NT2/D1 (cell line): ENCODE results near the gene KCNQ5.

ENCODE experiments used
- DNase-seq: peaks from one replicate; pipeline ENCODE4 v3.0.0-alpha.2; 2011; ENCODE audit warnings: low read depth, low spot score
- H3K27me3 ChIP-seq: 2 replicates; pipeline ENCODE4 v1.6.0; 2011; ENCODE audit warnings: mild to moderate bottlenecking; ENCODE audit not compliant: insufficient read length, insufficient read depth
- H3K36me3 ChIP-seq: 2 replicates; pipeline ENCODE4 v1.6.1; 2011; ENCODE audit warnings: mild to moderate bottlenecking, low read length, mixed read lengths; ENCODE audit not compliant: insufficient read depth, insufficient read length
- H3K4me1 ChIP-seq: 2 replicates; pipeline ENCODE4 v1.5.1; 2011; ENCODE audit not compliant: insufficient read depth, insufficient read length
- H3K4me3 ChIP-seq: 2 replicates; pipeline ENCODE4 v1.5.1; 2011; ENCODE audit warnings: low read depth; ENCODE audit not compliant: insufficient read length
- H3K9ac ChIP-seq: 2 replicates; pipeline ENCODE4 v1.6.0; 2011; ENCODE audit warnings: low read depth; ENCODE audit not compliant: insufficient read length
- H3K9me3 ChIP-seq: 2 replicates; pipeline ENCODE4 v1.5.1; 2011; ENCODE audit warnings: mild to moderate bottlenecking, low read length; ENCODE audit not compliant: insufficient read depth
- SUZ12 ChIP-seq: IDR thresholded peaks from 2 replicates; pipeline ENCODE4 v1.6.1; 2011; ENCODE audit not compliant: insufficient read length, insufficient read depth; ENCODE audit errors: extremely low read depth
- YY1 ChIP-seq: IDR thresholded peaks from 2 replicates; pipeline ENCODE4 v1.6.1; 2011; ENCODE audit not compliant: insufficient read length, insufficient read depth
- ZNF274 ChIP-seq: IDR thresholded peaks from 2 replicates; pipeline ENCODE4 v1.6.1; 2011; ENCODE audit warnings: mild to moderate bottlenecking, low read depth, low read length

Gene KCNQ5

GRCh38 chr6:72702421-72702820, 80.6 kb downstream of the KCNQ5 start:
- DNase-seq = no peak
- Histone ChIP-seq H3K9ac (no peak overlapping the region), H3K27me3 (no peaks in the 10 kb centered on the region), H3K4me3 (no peak overlapping the region), H3K4me1 (no peaks in the 10 kb centered on the region), H3K9me3 (no peaks in the 10 kb centered on the region), H3K36me3 (no peaks in the 10 kb centered on the region)
- TF ChIP-seq SUZ12 = no peak

GRCh38 chr6:72703093-72703492, 81.2 kb downstream of the KCNQ5 start:
- Histone ChIP-seq H3K36me3 (no peaks in the 10 kb centered on the region), H3K27me3 (no peaks in the 10 kb centered on the region)
- DNase-seq = no peak

DNA sequence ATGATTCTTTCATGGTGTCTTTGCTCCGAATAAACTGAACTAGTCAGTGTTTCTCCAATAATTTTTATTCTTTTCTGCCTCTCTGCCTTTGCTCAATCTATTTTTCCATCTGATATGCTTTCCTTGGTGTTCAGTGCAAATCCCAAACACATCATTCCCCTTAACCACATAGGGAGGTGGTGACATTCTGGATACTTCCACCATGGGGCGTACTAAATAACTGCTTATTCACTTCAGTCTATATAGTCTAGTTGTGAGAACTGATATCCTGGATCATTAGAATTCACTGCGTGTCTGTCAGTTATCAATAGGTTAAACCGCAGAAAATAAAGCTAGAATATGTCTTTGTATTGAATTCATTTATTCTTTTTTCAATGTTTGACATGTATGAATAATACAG, 83.1 kb downstream of the KCNQ5 start:
- Histone ChIP-seq H3K27me3 (no peaks in the 10 kb centered on the region), H3K4me1 (no peaks in the 10 kb centered on the region), H3K4me3 (no peak overlapping the region), H3K36me3 (no peaks in the 10 kb centered on the region), H3K9me3 (no peaks in the 10 kb centered on the region), H3K9ac (no peak overlapping the region)
- DNase-seq = no peak
- TF ChIP-seq ZNF274 (no peak), SUZ12 (no peak), YY1 (no peak)

More at GRCh38 chr6:72703093-72703492, 81.2 kb downstream of the KCNQ5 start:
- TF ChIP-seq YY1 (no peak), SUZ12 (no peak), ZNF274 (no peak)
- H3K9me3 ChIP-seq = no peaks in the 10 kb centered on the region
- H3K9ac ChIP-seq = no peak overlapping the region
- H3K4me3 ChIP-seq = no peak overlapping the region
- H3K4me1 ChIP-seq = no peaks in the 10 kb centered on the region

DNA sequence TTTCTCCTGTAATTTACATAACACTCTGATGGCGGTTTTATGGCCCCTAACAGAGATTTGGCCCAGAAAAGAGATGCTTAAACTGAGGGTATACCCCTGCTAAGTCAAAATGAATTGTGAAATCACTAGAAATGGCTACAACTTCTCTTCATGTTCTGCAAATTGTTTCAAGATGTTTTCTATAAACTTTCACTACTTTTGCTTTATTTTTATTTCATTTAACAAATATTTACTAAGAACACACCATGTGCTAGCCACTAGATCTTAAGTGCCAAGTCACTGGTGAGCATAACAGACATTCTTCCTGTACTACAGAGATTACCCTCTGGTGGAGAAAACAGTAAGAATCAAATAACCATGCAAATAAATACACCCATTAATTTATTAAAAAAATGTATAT, 87.6 kb downstream of the KCNQ5 start:
- no peaks in the 10 kb centered on the region for H3K4me1 ChIP-seq
- no peaks in the 10 kb centered on the region for H3K9me3 ChIP-seq
- H3K36me3 ChIP-seq = no peaks in the 10 kb centered on the region
- no peak overlapping the region for H3K4me3 ChIP-seq
- no peak for DNase-seq
- no peak overlapping the region for H3K9ac ChIP-seq
- TF ChIP-seq ZNF274 = no peak
- no peaks in the 10 kb centered on the region for H3K27me3 ChIP-seq

GRCh38 chr6:72711731-72712130, 89.9 kb downstream of the KCNQ5 start:
- Histone ChIP-seq H3K9me3 (no peaks in the 10 kb centered on the region), H3K4me3 (no peak overlapping the region), H3K9ac (no peak overlapping the region)

DNA sequence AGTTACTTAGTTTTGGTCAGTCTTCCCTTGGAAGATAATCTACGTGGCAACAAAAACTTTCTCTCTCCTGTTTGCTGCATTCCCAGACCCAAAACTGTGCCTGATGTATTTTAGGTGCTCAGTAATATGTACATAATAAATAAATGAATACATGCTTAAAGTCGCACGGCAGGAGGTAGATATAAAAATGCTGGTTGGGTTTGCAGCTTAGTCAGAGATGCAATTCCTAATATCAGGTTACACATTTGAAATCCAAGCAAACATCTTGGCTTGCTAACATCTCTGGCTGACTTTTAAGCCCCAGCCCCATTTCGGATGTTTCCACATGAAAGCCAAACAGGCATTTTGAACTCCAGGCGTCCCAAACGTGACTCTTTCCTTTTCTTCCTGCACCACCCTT, 91.0 kb downstream of the KCNQ5 start:
- H3K4me1 ChIP-seq = no peaks in the 10 kb centered on the region
- no peaks in the 10 kb centered on the region for H3K9me3 ChIP-seq
- no peak overlapping the region for H3K9ac ChIP-seq
- H3K27me3 ChIP-seq = no peaks in the 10 kb centered on the region
- H3K36me3 ChIP-seq = no peaks in the 10 kb centered on the region
- no peak overlapping the region for H3K4me3 ChIP-seq
- TF ChIP-seq YY1 (no peak), ZNF274 (no peak), SUZ12 (no peak)
- DNase-seq = no peak

More at GRCh38 chr6:72711731-72712130, 89.9 kb downstream of the KCNQ5 start:
- Histone ChIP-seq H3K27me3 (no peaks in the 10 kb centered on the region), H3K36me3 (no peaks in the 10 kb centered on the region), H3K4me1 (no peaks in the 10 kb centered on the region)
- no peak for TF ChIP-seq YY1
- no peak for TF ChIP-seq SUZ12
- TF ChIP-seq ZNF274 = no peak
- no peak for DNase-seq

GRCh38 chr6:72715119-72715518, 93.3 kb downstream of the KCNQ5 start:
- no peak overlapping the region for H3K9ac ChIP-seq
- H3K27me3 ChIP-seq = no peaks in the 10 kb centered on the region
- TF ChIP-seq ZNF274 (no peak), YY1 (no peak)
- H3K4me1 ChIP-seq = no peaks in the 10 kb centered on the region
- no peaks in the 10 kb centered on the region for H3K9me3 ChIP-seq
- no peak overlapping the region for H3K4me3 ChIP-seq
- DNase-seq = no peak
- H3K36me3 ChIP-seq = no peaks in the 10 kb centered on the region

DNA sequence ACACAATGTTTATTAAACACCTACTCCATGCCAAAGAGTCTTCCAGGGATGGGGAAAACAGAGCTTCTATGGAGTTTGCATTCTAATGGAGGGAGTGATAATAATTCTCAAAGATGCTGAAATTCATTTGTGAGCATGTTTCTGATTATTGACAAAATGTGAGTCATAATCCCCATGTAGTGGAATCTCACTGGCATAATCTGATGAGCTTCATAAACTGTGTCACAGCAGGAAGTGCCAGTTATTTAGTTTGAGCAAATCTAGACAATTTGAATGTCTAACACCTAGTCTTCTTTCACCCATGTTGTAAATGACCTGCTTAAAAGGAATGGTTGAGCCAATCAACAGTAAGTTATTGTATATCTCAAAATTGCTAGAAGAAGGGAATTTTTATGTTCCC, 95.1 kb downstream of the KCNQ5 start:
- H3K9ac ChIP-seq = no peak overlapping the region

More for the DNA sequence above, 95.1 kb downstream of the KCNQ5 start:
- Histone ChIP-seq H3K9me3 (no peaks in the 10 kb centered on the region), H3K27me3 (no peaks in the 10 kb centered on the region), H3K4me1 (no peaks in the 10 kb centered on the region), H3K4me3 (no peak overlapping the region), H3K36me3 (no peaks in the 10 kb centered on the region)
- no peak for DNase-seq
- no peak for TF ChIP-seq ZNF274
- no peak for TF ChIP-seq YY1
- no peak for TF ChIP-seq SUZ12
